ENCODE measurements around the gene INHBB. TPM values are rescaled to one million over a fixed set of nuclear protein-coding genes. Genes with fewer than 3 reads are reported as not detected.

INHBB gene
- total and polyA plus RNA-seq, 2 experiments from 2014 or later, result 2.7 to 6.6 TPM

- no peak overlapping the region for H3K4me2 ChIP-seq
- DNase-seq (ENCODE audit: low spot score), result no peak
- no peaks in the 10 kb centered on the region for H3K9me2 ChIP-seq (replicated peaks; ENCODE audit: insufficient read depth)
- no peaks in the 10 kb centered on the region for H4K20me1 ChIP-seq (ENCODE audit: insufficient read depth, poor library complexity, severe bottlenecking)
- no peak overlapping the region for H3K27ac ChIP-seq
- H3K4me3 ChIP-seq, result no peak overlapping the region
- no peaks in the 10 kb centered on the region for H3K79me2 ChIP-seq
- TF ChIP-seq CTCF (IDR thresholded peaks at IDR 0.05; ENCODE audit: poor library complexity), result no peak
- no peak for TF ChIP-seq EZH2 (IDR thresholded peaks at IDR 0.05; ENCODE audit: borderline replicate concordance)
- no peak for TF ChIP-seq EZH2phosphoT487 (IDR thresholded peaks at IDR 0.05; ENCODE audit: low read depth, severe bottlenecking, unreplicated experiment)
- H3K9me3 ChIP-seq (ENCODE audit: low read depth), result no peaks in the 10 kb centered on the region
- WGBS (ENCODE audit: low lambda C conversion rate, missing lambda C conversion rate), result 65% methylated on average over 10 of the region's 10 CpGs
- no peaks in the 10 kb centered on the region for H3K4me1 ChIP-seq (ENCODE audit: insufficient read depth)
- no peaks in the 10 kb centered on the region for H3K27me3 ChIP-seq
- no peak overlapping the region for H2AFZ ChIP-seq
- H3K36me3 ChIP-seq (replicated peaks; ENCODE audit: insufficient read depth, low read depth), result no peaks in the 10 kb centered on the region
Measured at GRCh38 chr2:120323807-120324399, 22.0 kb upstream of the INHBB start.

- TF ChIP-seq EZH2 (IDR thresholded peaks at IDR 0.05; ENCODE audit: borderline replicate concordance), result no peak
- no peak for TF ChIP-seq EZH2phosphoT487 (IDR thresholded peaks at IDR 0.05; ENCODE audit: low read depth, severe bottlenecking, unreplicated experiment)
- no peak for TF ChIP-seq CTCF (IDR thresholded peaks at IDR 0.05; ENCODE audit: poor library complexity)
- Histone ChIP-seq H4K20me1 (ENCODE audit: insufficient read depth, poor library complexity, severe bottlenecking) (no peaks in the 10 kb centered on the region), H3K27me3 (no peaks in the 10 kb centered on the region), H2AFZ (no peak overlapping the region), H3K4me1 (ENCODE audit: insufficient read depth) (no peaks in the 10 kb centered on the region), H3K79me2 (no peaks in the 10 kb centered on the region), H3K36me3 (replicated peaks; ENCODE audit: insufficient read depth, low read depth) (no peaks in the 10 kb centered on the region), H3K27ac (no peak overlapping the region), H3K4me2 (no peak overlapping the region), H3K4me3 (no peak overlapping the region), H3K9me2 (replicated peaks; ENCODE audit: insufficient read depth) (no peaks in the 10 kb centered on the region), H3K9me3 (ENCODE audit: low read depth) (no peaks in the 10 kb centered on the region)
- DNase-seq (ENCODE audit: low spot score), result no peak
- 90% methylated on average over 7 of the region's 7 CpGs for WGBS (ENCODE audit: low lambda C conversion rate, missing lambda C conversion rate)
Measured at GRCh38 chr2:120324933-120325332, 21.0 kb upstream of the INHBB start.

GRCh38 chr2:120326066-120326465 lies 19.9 kb upstream of the INHBB start:
- Histone ChIP-seq H3K9me2 (replicated peaks; ENCODE audit: insufficient read depth) (no peaks in the 10 kb centered on the region), H3K9me3 (ENCODE audit: low read depth) (no peaks in the 10 kb centered on the region), H3K4me3 (no peak overlapping the region), H3K27ac (no peak overlapping the region), H3K27me3 (no peaks in the 10 kb centered on the region), H3K36me3 (replicated peaks; ENCODE audit: insufficient read depth, low read depth) (no peaks in the 10 kb centered on the region), H4K20me1 (ENCODE audit: insufficient read depth, poor library complexity, severe bottlenecking) (no peaks in the 10 kb centered on the region), H2AFZ (no peak overlapping the region), H3K4me2 (no peak overlapping the region), H3K4me1 (ENCODE audit: insufficient read depth) (no peaks in the 10 kb centered on the region), H3K79me2 (no peaks in the 10 kb centered on the region)
- TF ChIP-seq EZH2phosphoT487 (IDR thresholded peaks at IDR 0.05; ENCODE audit: low read depth, severe bottlenecking, unreplicated experiment) (no peak), CTCF (IDR thresholded peaks at IDR 0.05; ENCODE audit: poor library complexity) (no peak)
- no peak for DNase-seq (ENCODE audit: low spot score)
- WGBS (ENCODE audit: low lambda C conversion rate, missing lambda C conversion rate), result 82% methylated on average over 9 of the region's 9 CpGs

Data from hepatocyte (in vitro differentiated cells).